GM12873 (cell line): ENCODE data around the gene RP9.

Experiments used
- CTCF ChIP-seq: IDR thresholded peaks from 2 replicates; pipeline ENCODE4 v1.5.1; 2012; ENCODE audit warnings: low read depth, mild to moderate bottlenecking, moderate library complexity, low read length, control low read depth; ENCODE audit not compliant: insufficient read depth; ENCODE audit errors: missing control alignments

The RP9 gene

DNA sequence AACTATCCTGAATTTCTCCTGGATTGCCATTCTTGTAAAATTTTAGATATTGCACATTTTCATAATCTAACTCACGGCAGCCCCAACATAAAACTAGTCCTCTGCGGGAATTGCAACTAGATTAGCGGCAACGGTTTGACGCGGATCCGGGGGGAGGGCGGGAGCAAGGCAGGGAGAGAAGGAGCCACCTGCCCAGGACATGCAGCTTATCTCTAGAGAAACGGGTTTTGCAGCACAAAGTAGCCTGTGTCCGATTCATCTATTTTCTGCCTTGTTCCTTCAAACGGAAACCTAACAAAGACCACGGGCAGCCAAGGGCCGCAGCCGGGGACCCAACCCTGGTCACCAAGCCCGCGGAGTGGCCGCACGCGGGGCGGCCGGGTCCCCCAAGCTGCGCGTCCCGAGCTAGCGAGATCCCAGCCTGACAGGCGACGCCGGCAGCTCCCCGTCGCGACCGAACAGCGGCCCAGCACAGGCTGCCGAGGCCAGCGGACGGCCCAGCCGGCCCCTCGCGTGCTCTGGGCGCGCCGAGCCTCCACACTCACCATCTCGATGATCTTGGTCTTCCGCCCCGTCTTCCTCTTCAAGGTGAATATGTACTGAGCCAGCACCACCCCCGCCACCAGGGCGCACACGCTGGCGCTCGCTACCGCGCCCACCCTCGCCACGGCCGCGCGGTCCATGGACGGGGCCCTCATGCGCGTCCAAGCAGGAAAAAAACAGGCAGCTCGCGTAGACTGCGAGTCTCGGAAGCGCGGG, 47.0 kb downstream of the RP9 start, which contains the start of gene NT5C3A:
NT5C3A (minus strand) TSS at position 754 of the 759 bp plus-strand sequence; CDS start at position 683, 71 bp downstream.
- TF ChIP-seq CTCF, result no peak

DNA sequence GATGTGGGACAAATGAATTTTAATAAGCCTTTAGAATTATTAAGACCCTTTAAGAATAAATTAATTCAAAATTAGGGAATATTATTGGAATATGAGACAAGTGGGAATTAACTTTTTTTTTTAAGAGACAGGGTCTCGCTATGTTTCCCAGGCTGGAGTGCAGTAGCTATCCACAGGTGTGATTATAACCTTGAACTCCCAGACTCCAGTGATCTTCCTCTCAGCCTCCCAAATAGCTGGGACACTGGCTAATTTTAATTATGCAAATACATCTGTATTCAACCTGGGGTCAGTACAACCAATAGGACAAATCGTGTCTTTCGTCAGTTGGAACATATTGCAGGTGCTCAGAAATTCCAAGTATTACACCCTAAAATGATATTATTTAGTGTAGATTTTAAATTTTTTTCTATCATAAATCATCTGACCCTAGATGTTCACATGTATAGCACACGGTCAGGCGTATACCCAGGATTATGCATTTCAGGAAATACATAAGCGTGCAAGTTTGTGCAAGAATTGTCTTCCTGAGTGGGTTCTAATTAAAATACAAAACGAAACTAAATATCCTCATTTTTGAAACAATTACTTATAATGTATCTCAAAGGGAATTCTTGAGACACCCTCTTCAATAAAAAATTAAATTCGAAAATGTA, 47.8 kb downstream of the RP9 start:
- TF ChIP-seq CTCF, result no peak

DNA sequence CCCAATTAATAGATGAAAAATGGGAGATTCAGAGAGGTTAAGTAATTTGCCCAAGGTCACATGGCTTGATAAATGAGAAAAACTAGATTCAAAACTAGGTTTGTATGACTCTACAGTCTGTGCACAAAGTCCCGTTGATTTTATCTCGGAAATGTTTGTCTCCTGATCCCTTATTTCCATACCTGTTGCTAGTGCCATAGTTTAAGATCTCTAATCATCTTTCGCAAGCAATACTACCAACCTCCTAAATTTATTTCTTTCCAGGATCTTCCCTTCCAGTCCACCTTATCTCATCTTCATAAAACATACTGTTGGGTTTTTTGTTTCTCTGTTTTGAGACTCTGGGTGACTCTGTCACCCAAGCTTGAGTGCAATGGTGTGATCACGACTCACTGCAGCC, 49.6 kb downstream of the RP9 start:
- TF ChIP-seq CTCF, result no peak

- TF ChIP-seq CTCF, result no peak
These were observed 54.0 kb downstream of the RP9 start for GRCh38 chr7:33055158-33055557.

- TF ChIP-seq CTCF, result no peak
These were observed 54.8 kb downstream of the RP9 start for GRCh38 chr7:33054261-33054964.

DNA sequence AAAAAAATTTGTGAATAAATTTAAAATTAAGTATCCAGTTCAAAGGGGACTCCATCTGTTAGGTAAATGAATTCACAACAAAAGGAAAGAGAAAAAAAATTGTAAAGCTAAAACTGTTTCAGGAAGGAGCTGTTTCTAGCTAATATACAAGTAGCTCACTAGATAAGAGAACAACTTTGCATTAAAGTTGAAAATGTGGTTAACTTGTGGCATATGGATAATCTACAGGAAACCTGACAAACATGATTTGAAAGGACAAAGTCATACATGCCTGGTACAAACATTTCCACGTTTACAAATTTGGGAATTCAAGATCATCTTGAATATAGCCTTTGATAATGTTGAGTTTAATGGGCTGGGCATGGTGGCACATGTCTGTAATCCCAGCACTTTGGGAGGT, 55.5 kb downstream of the RP9 start:
- no peak for TF ChIP-seq CTCF
